ENCODE measurements around the gene TENM3.

Gene TENM3

DNA sequence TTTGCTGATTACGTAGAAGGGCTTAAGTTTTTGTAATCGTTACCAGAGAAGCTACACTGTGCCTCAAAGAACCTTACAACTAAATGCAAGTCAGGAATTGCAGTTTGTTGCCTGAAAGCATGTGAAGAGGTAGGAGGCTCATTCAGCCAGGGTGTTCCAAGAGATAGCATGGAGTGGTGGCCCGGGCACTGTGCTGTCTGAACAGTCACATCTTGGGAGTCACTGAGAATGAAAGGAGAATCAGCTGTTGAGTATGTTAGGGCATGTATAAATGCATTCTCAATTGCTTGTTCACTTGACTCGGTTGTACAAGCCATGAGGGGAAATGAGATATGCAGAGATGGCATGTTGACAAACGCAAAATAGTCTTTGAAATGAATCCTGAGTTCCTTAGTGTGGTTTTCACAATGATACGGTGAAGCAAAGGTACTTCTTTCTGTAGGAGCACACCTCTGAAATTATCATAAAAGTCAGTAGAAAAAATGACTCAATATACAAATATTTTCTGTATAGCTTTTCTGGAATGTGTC, 513.0 kb downstream of the TENM3 start:
- Mint-ChIP-seq H3K9me3 (no peaks in the 10 kb centered on the region), H3K27me3 (peaks cover 7% of the 10 kb centered on the region), H3K4me3 (no peak overlapping the region), H3K4me1 (no peaks in the 10 kb centered on the region), H3K27ac (no peak overlapping the region)
- ATAC-seq (no peak), DNase-seq (no peak)

DNA sequence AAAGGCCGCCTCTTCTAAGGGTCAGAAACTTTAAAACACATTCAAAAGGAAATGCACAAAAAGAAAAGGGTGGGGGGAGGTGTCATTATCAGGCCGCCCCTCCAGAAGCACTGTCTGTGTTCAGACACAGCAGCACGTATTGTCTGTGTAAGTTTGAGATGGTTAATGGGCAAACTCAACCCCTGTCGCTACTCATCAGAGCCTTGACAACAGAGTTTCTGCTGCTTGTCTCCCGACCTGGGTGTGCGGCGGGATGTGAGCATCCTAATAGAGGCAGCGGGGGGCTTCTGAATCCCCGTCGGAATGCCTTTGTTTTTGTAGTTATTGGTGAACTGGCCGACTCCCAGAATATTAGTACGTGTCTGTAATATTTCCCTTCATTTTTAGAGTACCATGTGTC, 515.1 kb downstream of the TENM3 start:
- H3K4me3 Mint-ChIP-seq = no peak overlapping the region
- no peaks in the 10 kb centered on the region for H3K4me1 Mint-ChIP-seq
- no peak overlapping the region for H3K27ac Mint-ChIP-seq
- H3K9me3 Mint-ChIP-seq = no peaks in the 10 kb centered on the region
- no peaks in the 10 kb centered on the region for H3K27me3 Mint-ChIP-seq
- ATAC-seq = no peak
- no peak for DNase-seq

- Mint-ChIP-seq H3K27me3 (peaks cover 9% of the 10 kb centered on the region), H3K4me3 (no peak overlapping the region), H3K4me1 (no peaks in the 10 kb centered on the region), H3K27ac (no peak overlapping the region), H3K9me3 (no peaks in the 10 kb centered on the region)
- DNase-seq (no peak), ATAC-seq (no peak)
Measured at GRCh38 chr4:182760551-182761043, 517.4 kb downstream of the TENM3 start.

GRCh38 chr4:182764137-182764536, 520.9 kb downstream of the TENM3 start:
- peaks cover 9% of the 10 kb centered on the region for H3K27me3 Mint-ChIP-seq
- H3K4me3 Mint-ChIP-seq = no peak overlapping the region
- no peak overlapping the region for H3K27ac Mint-ChIP-seq
- H3K9me3 Mint-ChIP-seq = no peaks in the 10 kb centered on the region
- H3K4me1 Mint-ChIP-seq = no peaks in the 10 kb centered on the region
- DNase-seq = no peak
- ATAC-seq = no peak

DNA sequence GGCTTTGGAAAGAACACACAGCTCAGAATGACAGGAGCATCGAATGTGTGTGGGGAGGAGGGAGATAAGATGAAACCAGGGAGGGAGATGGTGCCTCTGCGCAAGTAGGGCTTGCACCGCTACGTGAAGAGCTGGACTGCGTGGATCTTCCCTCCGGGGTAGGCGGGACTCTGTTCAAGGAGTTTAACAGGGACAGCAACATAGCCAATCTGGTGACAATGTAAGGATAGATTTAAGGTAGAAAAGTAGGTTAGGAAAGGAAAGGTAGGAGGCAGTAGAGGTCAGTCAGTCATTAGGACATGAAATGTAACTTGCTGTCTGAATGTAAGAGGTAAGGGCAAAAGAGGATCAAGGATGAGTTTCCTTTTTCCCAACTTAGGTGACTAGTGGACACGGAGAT, 521.4 kb downstream of the TENM3 start:
- ATAC-seq = no peak

DNA sequence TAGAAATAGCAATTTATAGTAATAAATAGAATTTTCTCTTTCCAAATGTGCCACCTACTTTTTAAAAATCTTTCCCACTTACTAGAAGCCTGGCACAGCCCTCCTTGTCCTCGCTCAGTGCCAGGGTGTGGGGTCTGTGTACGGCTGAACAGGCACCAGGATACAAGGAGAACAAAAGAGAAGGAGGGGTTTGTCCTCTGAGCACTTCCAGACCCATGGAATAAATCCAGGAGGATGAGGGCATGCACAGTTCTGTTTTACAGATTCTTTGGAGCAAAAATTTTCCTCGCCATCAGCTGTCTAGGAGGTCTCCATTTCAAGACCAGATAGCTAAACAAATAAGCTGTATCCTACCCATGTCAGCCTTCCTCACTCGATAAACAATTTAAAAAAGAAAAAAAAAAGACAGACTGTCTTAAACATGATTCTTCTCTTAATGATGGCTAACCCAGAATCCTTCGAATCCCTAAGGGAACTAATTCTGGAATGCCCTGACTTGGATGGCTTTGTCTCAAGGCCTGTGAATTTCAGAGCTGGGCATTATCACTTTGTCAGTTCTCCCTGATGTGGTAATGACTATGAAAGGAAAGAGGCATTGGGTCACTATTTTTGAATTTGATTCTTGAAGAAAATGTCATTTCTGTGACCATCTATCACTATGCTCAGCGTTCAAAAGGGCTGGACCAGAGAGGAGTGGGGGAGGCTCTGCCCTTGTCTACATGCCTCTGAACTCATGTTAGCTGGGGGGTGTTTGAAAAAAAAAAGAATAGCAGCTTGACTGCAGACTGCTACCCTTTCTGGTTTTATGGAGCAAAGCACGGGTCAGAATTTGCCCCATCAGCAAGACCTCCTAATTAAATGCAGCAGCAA, 523.0 kb downstream of the TENM3 start:
- Mint-ChIP-seq H3K4me3 (no peak overlapping the region), H3K27ac (no peak overlapping the region), H3K27me3 (peaks cover 9% of the 10 kb centered on the region), H3K4me1 (no peaks in the 10 kb centered on the region), H3K9me3 (no peaks in the 10 kb centered on the region)
- no peak for DNase-seq
- no peak for ATAC-seq

More for the DNA sequence above, 521.4 kb downstream of the TENM3 start:
- Mint-ChIP-seq H3K9me3 (no peaks in the 10 kb centered on the region), H3K27me3 (peaks cover 9% of the 10 kb centered on the region), H3K4me3 (no peak overlapping the region), H3K27ac (no peak overlapping the region), H3K4me1 (no peaks in the 10 kb centered on the region)
- no peak for DNase-seq

GRCh38 chr4:182766857-182767250, 523.7 kb downstream of the TENM3 start:
- Mint-ChIP-seq H3K4me3 (no peak overlapping the region), H3K4me1 (no peaks in the 10 kb centered on the region), H3K27ac (no peak overlapping the region), H3K27me3 (peaks cover 9% of the 10 kb centered on the region), H3K9me3 (no peaks in the 10 kb centered on the region)
- no peak for DNase-seq
- ATAC-seq = no peak

DNA sequence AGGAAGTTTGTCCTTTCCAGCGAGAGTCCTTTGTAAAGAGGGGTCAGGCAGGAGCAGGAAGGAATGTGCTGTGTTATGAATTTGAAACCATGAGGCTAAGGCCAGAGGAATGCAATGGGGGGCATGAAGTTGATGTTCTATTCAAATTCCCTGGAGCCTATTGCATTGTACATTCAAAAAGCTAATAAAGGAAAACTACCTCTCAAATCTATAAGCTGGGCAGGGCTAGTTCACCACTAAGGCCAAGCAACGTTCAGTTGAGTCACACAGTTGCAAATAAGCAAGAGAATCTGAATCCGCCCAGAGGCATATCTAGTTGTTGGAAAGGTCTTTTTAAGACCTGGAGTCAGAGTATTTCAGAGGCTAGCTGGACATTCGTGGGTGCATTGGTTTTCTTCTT, 525.6 kb downstream of the TENM3 start:
- DNase-seq (no peak), ATAC-seq (no peak)
- no peak overlapping the region for H3K4me3 Mint-ChIP-seq
- no peak overlapping the region for H3K27ac Mint-ChIP-seq
- no peaks in the 10 kb centered on the region for H3K4me1 Mint-ChIP-seq
- peaks cover 9% of the 10 kb centered on the region for H3K27me3 Mint-ChIP-seq
- no peaks in the 10 kb centered on the region for H3K9me3 Mint-ChIP-seq

DNA sequence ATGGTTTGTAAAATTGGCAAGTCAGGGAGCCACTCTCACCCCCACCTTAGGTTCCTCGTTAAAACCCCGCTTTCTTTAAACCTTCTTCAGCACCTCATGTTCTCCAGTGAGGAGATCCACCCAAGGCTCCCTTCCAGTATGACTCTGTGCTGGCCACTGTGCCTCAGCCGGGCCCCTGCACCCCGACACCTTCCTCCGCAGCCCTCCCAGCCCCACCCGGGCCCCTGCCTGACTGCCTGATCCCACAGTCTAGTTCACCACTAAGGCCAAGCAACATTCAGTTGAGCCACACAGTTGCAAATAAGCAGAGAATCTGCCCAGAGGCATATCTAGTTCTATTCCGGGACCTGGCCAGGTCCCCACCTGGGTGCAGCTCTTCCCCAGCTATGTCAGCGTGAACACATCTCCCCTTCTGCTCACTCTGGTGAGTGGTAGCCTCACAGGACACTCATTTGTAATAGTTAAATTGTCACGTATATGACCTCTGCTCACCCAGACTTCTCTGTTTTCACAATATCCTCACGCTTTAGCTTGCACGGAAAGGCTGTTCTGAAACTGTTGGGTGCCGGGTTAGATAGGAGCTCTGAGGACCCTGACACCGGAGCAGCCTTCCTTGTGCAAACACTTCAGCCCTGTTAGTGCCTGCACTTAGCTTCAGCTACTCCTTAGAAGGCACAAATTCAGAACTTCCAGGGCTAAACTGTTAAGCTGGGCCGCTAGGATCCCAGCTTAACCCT, 527.2 kb downstream of the TENM3 start:
- ATAC-seq = no peak
- DNase-seq = no peak
- Mint-ChIP-seq H3K27ac (no peak overlapping the region), H3K4me1 (no peaks in the 10 kb centered on the region), H3K27me3 (no peaks in the 10 kb centered on the region), H3K9me3 (no peaks in the 10 kb centered on the region), H3K4me3 (no peak overlapping the region)

- Mint-ChIP-seq H3K27me3 (no peaks in the 10 kb centered on the region), H3K4me1 (no peaks in the 10 kb centered on the region), H3K4me3 (no peak overlapping the region), H3K27ac (no peak overlapping the region), H3K9me3 (no peaks in the 10 kb centered on the region)
- no peak for ATAC-seq
- no peak for DNase-seq
Measured at GRCh38 chr4:182770996-182771514, 527.9 kb downstream of the TENM3 start.

GRCh38 chr4:182775075-182775474, 531.9 kb downstream of the TENM3 start:
- no peaks in the 10 kb centered on the region for H3K27me3 Mint-ChIP-seq
- DNase-seq (no peak), ATAC-seq (peak; percentile 39)
- peak overlapping the region in 1 of 2 donors; percentile 70 for H3K27ac Mint-ChIP-seq
- H3K4me1 Mint-ChIP-seq = no peaks in the 10 kb centered on the region
- no peak overlapping the region for H3K4me3 Mint-ChIP-seq
- H3K9me3 Mint-ChIP-seq = no peaks in the 10 kb centered on the region

- DNase-seq = no peak
- Mint-ChIP-seq H3K4me3 (no peak overlapping the region), H3K27me3 (no peaks in the 10 kb centered on the region), H3K27ac (no peak overlapping the region), H3K9me3 (no peaks in the 10 kb centered on the region), H3K4me1 (no peaks in the 10 kb centered on the region)
- ATAC-seq = no peak
Measured at GRCh38 chr4:182776376-182777105, 533.3 kb downstream of the TENM3 start.

GRCh38 chr4:182778222-182778982, 535.2 kb downstream of the TENM3 start:
- H3K4me3 Mint-ChIP-seq = no peak overlapping the region
- H3K4me1 Mint-ChIP-seq = no peaks in the 10 kb centered on the region
- no peaks in the 10 kb centered on the region for H3K27me3 Mint-ChIP-seq
- H3K27ac Mint-ChIP-seq = no peak overlapping the region
- no peak for ATAC-seq
- H3K9me3 Mint-ChIP-seq = no peaks in the 10 kb centered on the region
- no peak for DNase-seq

- H3K9me3 Mint-ChIP-seq = no peaks in the 10 kb centered on the region
- H3K27ac Mint-ChIP-seq = no peak overlapping the region
- H3K4me1 Mint-ChIP-seq = no peaks in the 10 kb centered on the region
- H3K27me3 Mint-ChIP-seq = peaks cover 16% of the 10 kb centered on the region
- no peak for ATAC-seq
- no peak for DNase-seq
- no peak overlapping the region for H3K4me3 Mint-ChIP-seq
Measured at GRCh38 chr4:182786991-182787390, 543.8 kb downstream of the TENM3 start.

DNA sequence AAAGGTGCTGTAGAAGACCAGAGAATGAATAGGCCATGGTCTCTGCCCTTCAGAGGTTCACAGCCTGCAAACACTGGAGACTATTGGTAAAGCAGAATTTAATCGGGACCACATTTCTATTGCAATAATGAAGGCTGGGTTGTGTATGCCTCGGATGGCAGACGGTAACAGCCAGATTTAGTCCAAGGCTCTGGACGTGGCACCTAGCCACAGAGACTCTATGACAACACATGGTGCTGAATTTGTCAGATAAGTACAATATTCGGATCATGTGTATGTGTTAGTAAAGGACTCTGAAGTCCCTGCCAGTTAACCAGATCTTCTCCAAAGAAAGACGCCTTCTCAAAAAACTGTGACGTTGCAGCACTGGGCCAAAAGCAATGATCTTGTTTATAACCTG, 545.0 kb downstream of the TENM3 start:
- Mint-ChIP-seq H3K9me3 (no peaks in the 10 kb centered on the region), H3K27me3 (peaks cover 19% of the 10 kb centered on the region), H3K27ac (no peak overlapping the region), H3K4me3 (no peak overlapping the region), H3K4me1 (no peaks in the 10 kb centered on the region)
- ATAC-seq (no peak), DNase-seq (no peak)

All from stimulated activated naive CD8-positive, alpha-beta T cell treated with anti-CD3 and anti-CD28 coated beads, Interleukin-15, amount 100 ng/mL, for 72 hours (primary cell).